ENCODE measurements around the gene OR5B2.
"Not testable (repeated sequence)": the region's sequence is repeated elsewhere in the genome, so short reads cannot be mapped to it uniquely, and the experiment has no call there.

OR5B2 gene

DNA sequence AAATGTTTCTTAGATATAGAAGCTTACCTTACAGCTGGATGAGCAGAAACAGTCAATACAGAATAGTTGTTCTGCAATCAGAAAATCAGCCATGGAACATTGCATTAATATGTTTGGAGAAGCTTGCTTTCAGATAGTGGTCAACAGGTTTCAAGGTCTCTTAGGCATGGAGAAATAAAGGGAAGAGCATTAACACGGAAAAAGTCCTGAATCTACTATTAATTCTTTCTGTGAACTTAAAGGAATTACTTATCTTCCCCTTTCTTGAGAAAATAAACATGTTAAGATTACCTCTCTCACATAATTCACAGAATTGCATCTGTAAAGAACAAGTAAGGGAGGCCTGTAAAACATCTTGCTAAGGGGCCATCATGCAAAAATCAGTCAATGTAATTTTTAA, 21.1 kb downstream of the OR5B2 start, which contains the start of gene OR5B3:
Gene OR5B3 (minus strand): TSS at position 101 of the 400 bp plus-strand sequence. CDS start 3,465 bp downstream, outside the sequence.
- TF ChIP-seq, protein P1, sequence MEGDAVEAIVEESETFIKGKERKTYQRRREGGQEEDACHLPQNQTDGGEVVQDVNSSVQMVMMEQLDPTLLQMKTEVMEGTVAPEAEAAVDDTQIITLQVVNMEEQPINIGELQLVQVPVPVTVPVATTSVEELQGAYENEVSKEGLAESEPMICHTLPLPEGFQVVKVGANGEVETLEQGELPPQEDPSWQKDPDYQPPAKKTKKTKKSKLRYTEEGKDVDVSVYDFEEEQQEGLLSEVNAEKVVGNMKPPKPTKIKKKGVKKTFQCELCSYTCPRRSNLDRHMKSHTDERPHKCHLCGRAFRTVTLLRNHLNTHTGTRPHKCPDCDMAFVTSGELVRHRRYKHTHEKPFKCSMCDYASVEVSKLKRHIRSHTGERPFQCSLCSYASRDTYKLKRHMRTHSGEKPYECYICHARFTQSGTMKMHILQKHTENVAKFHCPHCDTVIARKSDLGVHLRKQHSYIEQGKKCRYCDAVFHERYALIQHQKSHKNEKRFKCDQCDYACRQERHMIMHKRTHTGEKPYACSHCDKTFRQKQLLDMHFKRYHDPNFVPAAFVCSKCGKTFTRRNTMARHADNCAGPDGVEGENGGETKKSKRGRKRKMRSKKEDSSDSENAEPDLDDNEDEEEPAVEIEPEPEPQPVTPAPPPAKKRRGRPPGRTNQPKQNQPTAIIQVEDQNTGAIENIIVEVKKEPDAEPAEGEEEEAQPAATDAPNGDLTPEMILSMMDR (IDR thresholded peaks at IDR 0.05; ENCODE audit: insufficient read depth, low read length, poor library complexity, severe bottlenecking), result no peak
- Histone ChIP-seq H3K4me3 (replicated peaks; ENCODE audit: low read depth, low read length) (no peak within 1 kb of the TSS), H3K27me3 (replicated peaks; ENCODE audit: control insufficient read depth, insufficient read depth, low read length) (no peaks in the 10 kb centered on the region), H3K36me3 (ENCODE audit: control insufficient read depth, insufficient read depth, low read length) (no peaks in the 10 kb centered on the region)
- DNase-seq (ENCODE audit: extremely low read depth, insufficient read length), result no peak

DNA sequence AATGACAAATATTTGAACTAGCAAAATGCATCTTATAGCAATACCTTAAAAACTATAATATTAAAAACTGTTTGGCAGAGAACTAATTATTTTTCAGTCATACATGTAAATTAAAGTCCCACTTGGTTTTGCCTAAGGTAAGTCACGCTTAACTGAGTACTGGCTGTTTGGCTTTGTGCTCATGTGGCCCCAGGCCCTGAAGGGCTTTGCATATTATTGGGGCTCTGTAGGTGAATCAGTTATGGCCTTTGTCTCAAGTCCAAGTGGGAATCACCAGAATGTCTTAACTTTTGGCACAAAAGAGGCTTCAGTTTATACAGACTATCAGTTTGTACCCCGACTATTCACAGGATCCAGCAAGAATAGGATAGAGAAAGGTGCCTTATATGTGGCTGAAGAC, 28.3 kb downstream of the OR5B2 start:
- not testable (repeated sequence) for H3K4me3 ChIP-seq (replicated peaks; ENCODE audit: low read depth, low read length); DNase-seq (ENCODE audit: extremely low read depth, insufficient read length); H3K27me3 ChIP-seq (replicated peaks; ENCODE audit: control insufficient read depth, insufficient read depth, low read length); H3K36me3 ChIP-seq (ENCODE audit: control insufficient read depth, insufficient read depth, low read length)

DNA sequence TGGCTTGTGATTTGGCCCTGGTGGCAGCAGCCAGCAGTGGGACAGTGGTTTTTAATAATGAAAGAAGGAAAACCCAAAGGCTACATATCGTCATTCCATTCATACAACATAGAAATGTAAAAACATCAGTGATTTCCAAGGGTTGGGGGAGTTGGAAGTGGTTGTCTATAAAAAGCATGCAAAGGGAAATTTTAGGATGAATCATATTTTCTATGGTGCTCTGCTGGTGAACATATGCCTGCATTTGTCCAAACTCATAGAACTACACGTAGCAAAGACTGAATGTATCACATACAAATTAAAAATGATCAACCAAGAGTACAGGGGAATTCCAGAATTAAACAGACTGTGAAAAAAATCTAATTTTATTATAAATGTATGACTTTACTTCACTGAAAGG, 32.3 kb downstream of the OR5B2 start:
- Histone ChIP-seq H3K27me3 (replicated peaks; ENCODE audit: control insufficient read depth, insufficient read depth, low read length) (no peaks in the 10 kb centered on the region), H3K4me3 (replicated peaks; ENCODE audit: low read depth, low read length) (no peak overlapping the region), H3K36me3 (ENCODE audit: control insufficient read depth, insufficient read depth, low read length) (no peaks in the 10 kb centered on the region)
- TF ChIP-seq, protein P1 (IDR thresholded peaks at IDR 0.05; ENCODE audit: insufficient read depth, low read length, poor library complexity, severe bottlenecking), result no peak
- DNase-seq (ENCODE audit: extremely low read depth, insufficient read length), result no peak

DNA sequence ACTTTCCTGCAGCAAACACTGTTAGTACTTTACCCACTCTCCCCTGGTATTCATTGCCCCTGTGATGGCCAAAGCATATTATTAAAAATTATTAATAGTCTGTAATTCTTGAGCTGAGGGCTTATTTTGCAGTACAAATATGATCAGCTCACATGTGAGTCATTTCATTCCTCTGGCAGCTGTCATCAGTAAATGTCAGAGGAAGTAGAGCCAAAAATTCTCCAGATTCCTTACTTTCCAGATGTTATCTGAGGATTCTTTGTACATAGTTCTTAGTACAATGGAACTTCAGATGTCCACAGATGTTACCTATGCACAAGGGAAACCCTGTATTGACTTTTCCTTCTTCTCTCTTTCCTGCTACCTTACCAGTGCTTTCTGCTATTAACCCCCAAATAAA, 33.7 kb downstream of the OR5B2 start:
- Histone ChIP-seq H3K4me3 (replicated peaks; ENCODE audit: low read depth, low read length) (no peak overlapping the region), H3K27me3 (replicated peaks; ENCODE audit: control insufficient read depth, insufficient read depth, low read length) (no peaks in the 10 kb centered on the region), H3K36me3 (ENCODE audit: control insufficient read depth, insufficient read depth, low read length) (no peaks in the 10 kb centered on the region)
- DNase-seq (ENCODE audit: extremely low read depth, insufficient read length), result no peak
- TF ChIP-seq, protein P1 (IDR thresholded peaks at IDR 0.05; ENCODE audit: insufficient read depth, low read length, poor library complexity, severe bottlenecking), result no peak

DNA sequence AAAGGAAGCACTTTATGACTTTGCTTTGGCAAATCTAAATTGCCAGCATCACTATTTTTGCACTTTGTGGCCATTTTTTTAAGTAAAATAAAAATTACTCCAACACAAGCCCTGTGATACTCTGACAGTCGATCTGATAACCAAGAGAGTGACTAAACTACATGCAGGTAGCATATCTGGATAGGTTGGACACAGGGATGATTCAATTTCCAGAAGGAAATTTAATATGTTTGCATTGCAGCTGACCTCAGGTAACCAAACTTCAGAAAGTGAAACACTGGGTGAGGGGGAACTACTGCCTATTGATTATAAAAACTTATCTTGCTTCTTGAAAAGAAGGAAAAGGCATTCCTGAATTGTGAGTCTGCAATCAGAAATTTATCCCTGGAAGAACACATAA, 35.2 kb downstream of the OR5B2 start:
- Histone ChIP-seq H3K4me3 (replicated peaks; ENCODE audit: low read depth, low read length) (no peak overlapping the region), H3K36me3 (ENCODE audit: control insufficient read depth, insufficient read depth, low read length) (no peaks in the 10 kb centered on the region), H3K27me3 (replicated peaks; ENCODE audit: control insufficient read depth, insufficient read depth, low read length) (no peaks in the 10 kb centered on the region)
- no peak for DNase-seq (ENCODE audit: extremely low read depth, insufficient read length)
- TF ChIP-seq, protein P1 (IDR thresholded peaks at IDR 0.05; ENCODE audit: insufficient read depth, low read length, poor library complexity, severe bottlenecking), result no peak

DNA sequence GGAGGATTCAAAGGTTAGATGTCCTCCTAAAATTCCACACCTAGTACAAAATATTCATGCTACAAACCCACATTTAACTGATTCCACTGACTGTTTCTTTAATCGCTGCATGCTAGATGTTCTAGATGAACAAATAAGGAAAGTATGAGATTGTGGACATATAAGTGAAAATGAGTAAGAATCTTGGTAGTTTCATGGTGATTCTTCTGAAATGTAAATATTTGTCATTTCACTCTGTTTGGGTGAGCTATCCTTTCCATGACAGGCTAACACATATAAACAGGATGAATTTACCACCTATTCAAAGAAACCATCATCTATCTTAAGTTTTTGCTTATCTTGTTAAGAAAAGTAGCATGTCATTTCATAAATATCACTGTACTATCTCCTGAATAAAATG, 36.0 kb downstream of the OR5B2 start:
- TF ChIP-seq, protein P1 (IDR thresholded peaks at IDR 0.05; ENCODE audit: insufficient read depth, low read length, poor library complexity, severe bottlenecking), result no peak
- H3K36me3 ChIP-seq (ENCODE audit: control insufficient read depth, insufficient read depth, low read length), result no peaks in the 10 kb centered on the region
- H3K4me3 ChIP-seq (replicated peaks; ENCODE audit: low read depth, low read length), result no peak overlapping the region
- no peaks in the 10 kb centered on the region for H3K27me3 ChIP-seq (replicated peaks; ENCODE audit: control insufficient read depth, insufficient read depth, low read length)
- DNase-seq (ENCODE audit: extremely low read depth, insufficient read length), result no peak
